A673 (cell line): ENCODE results near the gene PAQR4.

Source experiments
- CTCF ChIP-seq: fragments of 300-800, 200-600 bp; sonication (generic); conservative IDR thresholded peaks from 2 replicates; pipeline ENCODE4 v1.5.1; 2017; ENCODE audit warnings: low read depth, mild to moderate bottlenecking, antibody characterized with exemption, low read length, moderate library complexity, mixed read lengths
- EZH2 ChIP-seq: fragments of 200-600 bp; sonication (generic); IDR thresholded peaks from 2 replicates; pipeline ENCODE4 v1.6.1; 2017; ENCODE audit warnings: borderline replicate concordance, low read depth, mild to moderate bottlenecking, mixed read lengths, antibody characterized with exemption, low read length; ENCODE audit not compliant: poor library complexity, severe bottlenecking

GRCh38 chr16:2963723-2964474, 5.2 kb upstream of the PAQR4 start, which contains the start of gene KREMEN2:
- no peak for TF ChIP-seq CTCF
- no peak for TF ChIP-seq EZH2
